Cardiac muscle cell (in vitro differentiated cells and primary cell): ENCODE measurements around the gene EFHD1. TPM values are rescaled to one million over a fixed set of nuclear protein-coding genes. Genes with fewer than 3 reads are reported as not detected.

ENCODE experiments used
- DNase-seq, 2 donors: peaks; one replicate each; pipeline versions ENCODE4 v3.0.0 to v3.0.0-alpha.2; 2010 to 2017; ENCODE audit warnings: low read depth in 1 of 2, low spot score in 1 of 2
- H3K27ac ChIP-seq: fragments of 200-600 bp; sonication (generic); 2 replicates; pipeline ENCODE4 v1.5.1; 2016
- H3K27me3 ChIP-seq: fragments of 200-600 bp; sonication (generic); 2 replicates; pipeline ENCODE4 v1.6.0; 2016; ENCODE audit warnings: control low read depth
- H3K36me3 ChIP-seq: fragments of 200-600 bp; sonication (generic); 2 replicates; pipeline ENCODE4 v1.5.1; 2016; ENCODE audit warnings: control low read depth
- H3K4me1 ChIP-seq: fragments of 200-600 bp; sonication (generic); 2 replicates; pipeline ENCODE4 v1.8.1; 2017; ENCODE audit warnings: low read depth, mild to moderate bottlenecking, mixed run types
- H3K4me3 ChIP-seq: fragments of 200-600 bp; sonication (generic); 2 replicates; pipeline ENCODE4 v1.5.1; 2016; ENCODE audit warnings: mild to moderate bottlenecking
- H3K9me3 ChIP-seq: fragments of 200-600 bp; sonication (generic); 2 replicates; pipeline ENCODE4 v1.5.1; 2017; ENCODE audit warnings: low read depth, mild to moderate bottlenecking, control low read depth
- CTCF ChIP-seq: IDR thresholded peaks from 2 replicates; pipeline ENCODE4 v1.5.1; 2012; ENCODE audit warnings: low read depth, mild to moderate bottlenecking, low read length
- polyA plus RNA-seq: library from polyadenylated mRNA; unstranded; fragments of >200 nt; fragmentation: Nextera tagmentation; extraction: Ambion mirVana; gene quantifications from 2 replicates; pipeline ENCODE4 v1.2.1, GENCODE V29; 2016
- total RNA-seq: library from RNA; depleted of rRNA; stranded (reverse); fragments of >200 nt; gene quantifications from 2 replicates; pipeline ENCODE4 v1.2.3, GENCODE V29; 2016

The EFHD1 gene
- total and polyA plus RNA-seq, 2 experiments from 2014 or later, result 8.0 to 12.4 TPM

GRCh38 chr2:232600053-232600773 is 33.2 kb upstream of the EFHD1 start:
- no peaks in the 10 kb centered on the region for H3K9me3 ChIP-seq
- H3K27ac ChIP-seq, result no peak overlapping the region
- TF ChIP-seq CTCF, result no peak
- no peaks in the 10 kb centered on the region for H3K27me3 ChIP-seq
- H3K36me3 ChIP-seq, result no peaks in the 10 kb centered on the region
- DNase-seq, result no peak
- no peak overlapping the region for H3K4me3 ChIP-seq
- no peaks in the 10 kb centered on the region for H3K4me1 ChIP-seq

DNA sequence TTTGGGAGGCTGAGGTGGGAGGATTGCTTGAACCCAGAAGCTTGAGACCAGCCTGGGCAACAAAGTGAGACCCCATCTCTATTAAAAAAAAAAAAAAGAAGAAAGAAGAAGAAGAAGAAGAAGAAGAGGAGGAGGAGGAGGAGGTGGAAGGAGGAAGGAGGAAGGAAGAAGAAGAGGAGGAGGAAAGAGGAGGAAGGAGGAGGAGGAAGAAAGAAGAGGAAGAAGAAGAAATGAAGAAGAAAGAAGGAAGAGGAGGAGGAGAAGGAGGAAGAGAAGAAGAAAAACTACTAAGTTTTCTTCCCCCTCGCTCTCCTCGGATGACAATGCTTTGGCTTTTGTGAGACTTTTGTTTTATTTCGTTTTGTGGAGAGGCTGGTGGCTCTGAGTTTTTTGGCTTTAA is 30.1 kb upstream of the EFHD1 start:
- Histone ChIP-seq H3K36me3 (no peaks in the 10 kb centered on the region), H3K27ac (no peak overlapping the region), H3K4me3 (no peak overlapping the region), H3K9me3 (no peaks in the 10 kb centered on the region), H3K27me3 (no peaks in the 10 kb centered on the region), H3K4me1 (no peaks in the 10 kb centered on the region)
- DNase-seq, result no peak
- TF ChIP-seq CTCF, result no peak

DNA sequence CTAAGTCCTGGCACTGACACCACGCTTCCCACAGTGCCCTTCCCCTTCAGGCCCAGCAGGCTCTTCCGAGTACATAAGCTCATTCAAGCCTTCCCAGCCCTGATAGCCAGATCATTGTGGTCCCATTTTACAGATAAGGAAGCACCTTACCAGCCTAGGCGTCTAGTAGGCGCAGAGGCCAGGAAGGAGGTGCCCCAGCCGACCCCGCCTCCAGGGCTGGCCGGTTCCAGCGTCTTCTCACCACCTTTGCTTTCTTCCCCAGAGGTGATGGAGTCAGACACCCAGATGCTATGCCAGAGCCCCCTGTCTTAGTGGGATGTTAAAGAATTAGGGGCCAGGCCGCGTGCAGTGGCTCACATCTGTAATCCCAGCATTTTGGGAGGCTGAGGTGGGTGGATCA is 28.9 kb upstream of the EFHD1 start:
- H3K36me3 ChIP-seq, result no peaks in the 10 kb centered on the region
- no peak overlapping the region for H3K27ac ChIP-seq
- H3K4me1 ChIP-seq, result no peaks in the 10 kb centered on the region
- no peak for TF ChIP-seq CTCF
- no peaks in the 10 kb centered on the region for H3K9me3 ChIP-seq
- DNase-seq, result no peak
- no peak overlapping the region for H3K4me3 ChIP-seq
- no peaks in the 10 kb centered on the region for H3K27me3 ChIP-seq

DNA sequence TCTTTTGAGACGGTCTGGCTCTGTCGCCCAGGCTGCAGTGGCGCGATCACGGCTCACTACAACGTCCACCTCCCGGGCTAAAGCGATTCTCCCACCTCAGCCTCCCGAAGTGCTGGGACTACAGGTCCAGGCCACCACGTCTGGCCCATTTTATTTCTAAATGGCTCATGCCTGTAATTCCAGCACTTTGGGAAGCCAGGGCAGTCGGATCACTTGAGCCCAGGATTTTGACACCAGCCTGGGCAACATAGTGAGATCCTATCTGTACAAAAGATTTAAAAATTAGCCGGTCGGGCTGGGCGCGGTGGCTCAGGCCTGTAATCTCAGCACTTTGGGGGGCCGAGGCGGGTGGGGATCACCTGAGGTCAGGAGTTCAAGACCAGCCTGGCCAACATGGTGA is 26.4 kb upstream of the EFHD1 start:
- TF ChIP-seq CTCF, result no peak
- Histone ChIP-seq H3K27ac (no peak overlapping the region), H3K4me3 (no peak overlapping the region), H3K36me3 (no peaks in the 10 kb centered on the region), H3K27me3 (no peaks in the 10 kb centered on the region), H3K9me3 (no peaks in the 10 kb centered on the region), H3K4me1 (no peaks in the 10 kb centered on the region)
- DNase-seq, result no peak

GRCh38 chr2:232609607-232610006 is 23.8 kb upstream of the EFHD1 start:
- TF ChIP-seq CTCF, result no peak
- DNase-seq, result no peak
- Histone ChIP-seq H3K9me3 (no peaks in the 10 kb centered on the region), H3K36me3 (no peaks in the 10 kb centered on the region), H3K4me1 (no peaks in the 10 kb centered on the region), H3K4me3 (no peak overlapping the region), H3K27ac (no peak overlapping the region), H3K27me3 (no peaks in the 10 kb centered on the region)
